LNCaP clone FGC (cell line): Measurements from ENCODE around the gene SRD5A2.
A peak's percentile ranks its signal among the peaks of the same experiment; 100 is the strongest.

ENCODE experiments used
- DNase-seq: peaks from one replicate; pipeline ENCODE4 v3.0.0-alpha.2; 2011; ENCODE audit warnings: low read depth
- H3K4me3 ChIP-seq: 2 replicates; pipeline ENCODE4 v1.5.1; 2011; ENCODE audit warnings: mild to moderate bottlenecking, low read depth, low read length, control low read depth
- CTCF ChIP-seq: IDR thresholded peaks from 2 replicates; pipeline ENCODE4 v1.5.1; 2012; ENCODE audit warnings: mild to moderate bottlenecking; ENCODE audit not compliant: control insufficient read depth, insufficient read depth; ENCODE audit errors: extremely low read depth

The SRD5A2 gene

GRCh38 chr2:31578316-31578715, 2.4 kb downstream of the SRD5A2 start:
- no peak overlapping the region for H3K4me3 ChIP-seq
- DNase-seq = peak; percentile 40
- TF ChIP-seq CTCF = no peak

- H3K4me3 ChIP-seq = no peak overlapping the region
- DNase-seq = no peak
- no peak for TF ChIP-seq CTCF
These were observed 3.6 kb downstream of the SRD5A2 start for GRCh38 chr2:31577143-31577542.

- no peak for TF ChIP-seq CTCF
- no peak overlapping the region for H3K4me3 ChIP-seq
- DNase-seq = no peak
These were observed 12.0 kb downstream of the SRD5A2 start for GRCh38 chr2:31568585-31569201.

GRCh38 chr2:31567679-31568078, 13.1 kb downstream of the SRD5A2 start:
- H3K4me3 ChIP-seq = no peak overlapping the region

GRCh38 chr2:31563273-31563839, 17.4 kb downstream of the SRD5A2 start:
- DNase-seq = no peak
- TF ChIP-seq CTCF = no peak
- no peak overlapping the region for H3K4me3 ChIP-seq

More at GRCh38 chr2:31567679-31568078, 13.1 kb downstream of the SRD5A2 start:
- TF ChIP-seq CTCF = no peak
- DNase-seq = no peak

- TF ChIP-seq CTCF = no peak
- H3K4me3 ChIP-seq = no peak overlapping the region
- DNase-seq = peak; percentile 26
These were observed 18.9 kb downstream of the SRD5A2 start for GRCh38 chr2:31561823-31562222.
